Measurements from ENCODE around the gene NCOA6. TPM values are rescaled to one million over a fixed set of nuclear protein-coding genes. Genes with fewer than 3 reads are reported as not detected.

Gene NCOA6
- total RNA-seq, 1 experiment from 2014 or later = 35.1 TPM

DNA sequence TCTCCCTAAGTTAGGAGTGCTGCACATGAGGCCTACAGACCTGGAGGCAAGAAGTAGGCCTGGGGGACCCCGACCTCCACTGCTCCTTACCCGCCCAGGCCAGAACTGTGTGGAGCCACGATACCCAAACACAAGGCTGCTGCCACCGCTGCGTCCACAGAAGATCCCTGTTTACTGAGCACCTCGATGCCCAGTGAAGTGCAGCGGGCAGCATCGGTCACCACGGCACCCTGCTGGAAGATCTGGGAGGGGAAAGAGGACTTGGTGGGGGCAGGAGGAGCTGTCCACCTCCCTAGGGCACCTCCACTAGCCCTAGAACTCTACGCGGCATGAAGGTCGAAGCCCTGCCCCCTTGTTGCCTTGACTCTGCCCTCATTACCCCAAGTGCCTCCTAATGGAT, 37.3 kb upstream of the NCOA6 start:
- POLR2A ChIA-PET (ENCODE audit: unreplicated experiment) = interaction anchor here (1.0 kb wide), 1 partner anchor 86 kb away, joined by 4 read pairs; no protein-coding TSS in a partner anchor
- intact Hi-C loops (cut with micrococcal nuclease; ENCODE audit: unreplicated experiment) = no loop called here
- H3K4me3 ChIP-seq = no peak overlapping the region
- BruUV-seq (replicated peaks) = no TSS peak
- H3K9me3 ChIP-seq (ENCODE audit: insufficient read depth, low read depth) = no peaks in the 10 kb centered on the region
- no peaks in the 10 kb centered on the region for H3K36me3 ChIP-seq (ENCODE audit: low read depth)
- H2AFZ ChIP-seq = no peak overlapping the region
- no peaks in the 10 kb centered on the region for H3K27me3 ChIP-seq (ENCODE audit: insufficient read depth, low read depth)
- CTCF ChIA-PET = no interaction called here
- H3K4me2 ChIP-seq = no peak overlapping the region
- H3K27ac ChIP-seq = no peak overlapping the region
- TF ChIP-seq EZH2 (IDR thresholded peaks at IDR 0.05; ENCODE audit: low read depth) = no peak
- TF ChIP-seq, protein P1, sequence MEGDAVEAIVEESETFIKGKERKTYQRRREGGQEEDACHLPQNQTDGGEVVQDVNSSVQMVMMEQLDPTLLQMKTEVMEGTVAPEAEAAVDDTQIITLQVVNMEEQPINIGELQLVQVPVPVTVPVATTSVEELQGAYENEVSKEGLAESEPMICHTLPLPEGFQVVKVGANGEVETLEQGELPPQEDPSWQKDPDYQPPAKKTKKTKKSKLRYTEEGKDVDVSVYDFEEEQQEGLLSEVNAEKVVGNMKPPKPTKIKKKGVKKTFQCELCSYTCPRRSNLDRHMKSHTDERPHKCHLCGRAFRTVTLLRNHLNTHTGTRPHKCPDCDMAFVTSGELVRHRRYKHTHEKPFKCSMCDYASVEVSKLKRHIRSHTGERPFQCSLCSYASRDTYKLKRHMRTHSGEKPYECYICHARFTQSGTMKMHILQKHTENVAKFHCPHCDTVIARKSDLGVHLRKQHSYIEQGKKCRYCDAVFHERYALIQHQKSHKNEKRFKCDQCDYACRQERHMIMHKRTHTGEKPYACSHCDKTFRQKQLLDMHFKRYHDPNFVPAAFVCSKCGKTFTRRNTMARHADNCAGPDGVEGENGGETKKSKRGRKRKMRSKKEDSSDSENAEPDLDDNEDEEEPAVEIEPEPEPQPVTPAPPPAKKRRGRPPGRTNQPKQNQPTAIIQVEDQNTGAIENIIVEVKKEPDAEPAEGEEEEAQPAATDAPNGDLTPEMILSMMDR (conservative IDR thresholded peaks at IDR 0.05) = no peak
- H3K79me2 ChIP-seq (ENCODE audit: low read depth) = no peaks in the 10 kb centered on the region
- H3F3A ChIP-seq (ENCODE audit: insufficient read depth, low read depth) = no peaks in the 10 kb centered on the region
- no peak for DNase-seq
- no peaks in the 10 kb centered on the region for H3K9me2 ChIP-seq (ENCODE audit: insufficient read depth)
- H3K4me1 ChIP-seq (replicated peaks; ENCODE audit: insufficient read depth) = peaks cover 21% of the 10 kb centered on the region
- no peaks in the 10 kb centered on the region for H4K20me1 ChIP-seq (ENCODE audit: insufficient read depth)

DNA sequence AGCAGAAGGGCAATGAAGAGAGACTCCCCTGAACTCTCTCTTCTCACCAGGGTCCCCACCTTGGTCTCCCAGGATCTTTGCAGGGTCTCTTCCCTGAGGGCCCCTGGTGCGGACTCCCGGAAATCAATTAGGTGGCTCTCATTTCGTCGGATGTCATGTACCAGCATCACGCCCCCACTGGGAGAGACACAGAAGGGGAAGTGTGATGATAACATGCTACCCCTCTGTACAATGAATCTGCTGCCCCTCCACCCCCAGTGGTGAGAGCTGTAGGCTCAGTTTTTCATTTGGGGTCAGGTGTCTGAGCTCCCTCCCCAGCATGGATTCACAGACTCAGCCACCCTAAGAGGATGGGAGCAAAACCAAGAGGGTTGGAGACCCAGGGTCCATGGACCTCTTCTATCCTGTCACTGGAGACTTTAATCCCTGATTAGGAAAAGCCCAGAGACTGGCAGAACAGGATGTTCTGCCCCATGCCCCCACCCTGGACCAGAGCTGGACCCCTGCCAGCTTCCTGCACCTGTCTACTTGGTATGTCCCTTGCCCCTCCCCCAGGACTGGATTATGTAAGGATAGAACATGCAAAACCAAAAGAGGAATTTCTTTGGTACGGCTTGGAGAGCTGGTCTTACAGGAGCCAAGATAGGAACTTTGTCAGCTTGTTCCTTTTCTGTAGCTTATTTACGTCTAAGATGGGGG, 36.1 kb upstream of the NCOA6 start:
- TF ChIP-seq, protein P1 (conservative IDR thresholded peaks at IDR 0.05) = no peak
- no peak for TF ChIP-seq EZH2 (IDR thresholded peaks at IDR 0.05; ENCODE audit: low read depth)
- CTCF ChIA-PET = no interaction called here
- Histone ChIP-seq H3K36me3 (ENCODE audit: low read depth) (no peaks in the 10 kb centered on the region), H2AFZ (no peak overlapping the region), H3F3A (ENCODE audit: insufficient read depth, low read depth) (no peaks in the 10 kb centered on the region), H3K27ac (no peak overlapping the region), H3K4me3 (no peak overlapping the region), H3K79me2 (ENCODE audit: low read depth) (no peaks in the 10 kb centered on the region), H3K9me3 (ENCODE audit: insufficient read depth, low read depth) (no peaks in the 10 kb centered on the region), H3K9me2 (ENCODE audit: insufficient read depth) (no peaks in the 10 kb centered on the region), H3K4me1 (replicated peaks; ENCODE audit: insufficient read depth) (peaks cover 21% of the 10 kb centered on the region), H4K20me1 (ENCODE audit: insufficient read depth) (no peaks in the 10 kb centered on the region), H3K27me3 (ENCODE audit: insufficient read depth, low read depth) (no peaks in the 10 kb centered on the region), H3K4me2 (peak overlapping the region; percentile 44)
- POLR2A ChIA-PET (ENCODE audit: unreplicated experiment) = interaction anchor here (1.0 kb wide), 1 partner anchor 87 kb away, joined by 4 read pairs; no protein-coding TSS in a partner anchor
- no TSS peak for BruUV-seq (replicated peaks)
- intact Hi-C loops (cut with micrococcal nuclease; ENCODE audit: unreplicated experiment) = no loop called here
- DNase-seq = peak; percentile 76 to 88

DNA sequence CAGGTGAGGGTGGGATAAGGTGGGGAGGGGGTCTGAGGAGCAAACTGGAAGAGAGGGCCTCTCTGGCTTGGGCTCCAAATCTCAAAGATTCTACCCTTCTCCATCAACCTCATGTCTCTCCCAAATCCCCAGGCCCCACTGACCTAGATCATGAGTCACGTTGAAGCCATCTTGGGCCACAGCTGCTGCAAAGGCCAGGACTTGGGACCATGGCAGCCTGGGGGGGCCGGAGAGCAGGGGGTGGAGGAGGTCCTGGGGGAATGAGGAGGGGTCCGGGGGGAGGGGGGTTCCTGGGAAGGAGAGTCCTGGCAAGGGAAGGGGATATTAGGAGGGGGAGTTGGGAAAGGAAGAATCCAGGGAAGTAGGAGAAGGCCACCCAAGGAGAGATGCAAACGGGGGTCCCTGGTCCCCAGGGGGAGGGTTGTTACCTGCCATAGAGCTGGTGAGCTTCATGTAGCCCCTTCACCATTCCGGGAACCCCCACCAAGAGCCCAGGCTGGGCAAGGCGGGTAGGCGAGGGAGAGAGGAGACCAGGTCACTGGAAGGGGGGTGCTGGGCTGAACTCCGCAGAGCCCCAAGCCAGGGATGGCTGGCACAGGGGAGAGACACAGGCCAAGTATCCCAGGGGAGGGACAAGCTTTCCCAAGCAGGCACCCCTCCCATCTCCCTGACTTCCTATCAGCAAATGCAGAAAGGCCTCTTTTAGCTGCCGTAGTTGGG, 34.5 kb upstream of the NCOA6 start:
- H3K79me2 ChIP-seq (ENCODE audit: low read depth) = no peaks in the 10 kb centered on the region
- no peaks in the 10 kb centered on the region for H4K20me1 ChIP-seq (ENCODE audit: insufficient read depth)
- intact Hi-C loops (cut with micrococcal nuclease; ENCODE audit: unreplicated experiment) = no loop called here
- H3K4me3 ChIP-seq = no peak overlapping the region
- no peaks in the 10 kb centered on the region for H3K9me3 ChIP-seq (ENCODE audit: insufficient read depth, low read depth)
- H2AFZ ChIP-seq = no peak overlapping the region
- H3K27me3 ChIP-seq (ENCODE audit: insufficient read depth, low read depth) = no peaks in the 10 kb centered on the region
- ChIA-PET CTCF (no interaction called here), POLR2A (ENCODE audit: unreplicated experiment) (interaction anchor here (0.6 kb wide), 1 partner anchor 13 kb away, joined by 5 read pairs; no protein-coding TSS in a partner anchor)
- BruUV-seq (replicated peaks) = no TSS peak
- H3K9me2 ChIP-seq (ENCODE audit: insufficient read depth) = no peaks in the 10 kb centered on the region
- H3F3A ChIP-seq (ENCODE audit: insufficient read depth, low read depth) = no peaks in the 10 kb centered on the region
- TF ChIP-seq, protein P1 (conservative IDR thresholded peaks at IDR 0.05) = no peak
- TF ChIP-seq EZH2 (IDR thresholded peaks at IDR 0.05; ENCODE audit: low read depth) = no peak
- no peak overlapping the region for H3K4me2 ChIP-seq
- DNase-seq = no peak
- H3K27ac ChIP-seq = no peak overlapping the region
- peaks cover 21% of the 10 kb centered on the region for H3K4me1 ChIP-seq (replicated peaks; ENCODE audit: insufficient read depth)
- H3K36me3 ChIP-seq (ENCODE audit: low read depth) = no peaks in the 10 kb centered on the region

Measured in PC-9 (cell line).